GM18867 (cell line): ENCODE data around the gene TRPM8.
A peak's percentile ranks its signal among the peaks of the same experiment; 100 is the strongest.

Experiments used
- ATAC-seq: cut with Tn5 transposase; IDR thresholded peaks from one replicate; pipeline ENCODE4 v1.9.1; 2021; ENCODE audit warnings: mild to moderate bottlenecking, moderate library complexity; ENCODE audit not compliant: unreplicated experiment

The TRPM8 gene

GRCh38 chr2:233972941-233973575, 55.9 kb downstream of the TRPM8 start:
- no peak for ATAC-seq

- no peak for ATAC-seq
Measured at GRCh38 chr2:233973786-233974185, 56.6 kb downstream of the TRPM8 start.

GRCh38 chr2:233974530-233975071, 57.4 kb downstream of the TRPM8 start:
- no peak for ATAC-seq

GRCh38 chr2:233976087-233976486, 58.9 kb downstream of the TRPM8 start:
- no peak for ATAC-seq

- no peak for ATAC-seq
Measured at GRCh38 chr2:233976690-233977294, 59.6 kb downstream of the TRPM8 start.

DNA sequence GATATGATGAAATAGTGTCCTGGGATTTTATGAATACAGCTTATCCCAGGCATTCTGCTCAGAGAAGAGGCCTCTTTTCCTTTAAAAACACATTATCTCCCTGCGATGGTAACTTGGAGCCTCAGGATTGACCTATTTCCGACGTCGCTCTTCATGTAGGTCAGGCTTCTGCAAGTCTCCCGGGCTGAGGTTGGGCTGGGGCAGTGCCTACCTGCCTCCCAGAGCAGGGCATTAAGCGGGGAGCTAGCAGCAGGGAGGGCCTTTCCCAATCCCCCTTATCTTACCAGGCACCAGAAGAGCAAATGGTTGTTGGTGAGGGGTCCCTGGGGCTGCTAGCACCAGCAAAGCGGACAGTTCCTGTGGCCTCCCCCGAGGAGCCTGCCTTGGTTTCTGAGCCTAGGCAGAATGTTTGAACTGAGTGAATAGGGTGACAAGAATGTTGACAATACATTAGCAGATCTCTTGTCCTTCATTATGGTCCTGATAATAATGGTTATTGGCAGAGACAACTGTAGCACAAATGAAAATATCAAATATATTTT, 60.2 kb downstream of the TRPM8 start:
- no peak for ATAC-seq

GRCh38 chr2:233979748-233980147, 62.6 kb downstream of the TRPM8 start:
- ATAC-seq, result no peak

- no peak for ATAC-seq
Measured at GRCh38 chr2:233980955-233981561, 63.9 kb downstream of the TRPM8 start.

GRCh38 chr2:233981574-233982420, 64.6 kb downstream of the TRPM8 start:
- ATAC-seq, result no peak

DNA sequence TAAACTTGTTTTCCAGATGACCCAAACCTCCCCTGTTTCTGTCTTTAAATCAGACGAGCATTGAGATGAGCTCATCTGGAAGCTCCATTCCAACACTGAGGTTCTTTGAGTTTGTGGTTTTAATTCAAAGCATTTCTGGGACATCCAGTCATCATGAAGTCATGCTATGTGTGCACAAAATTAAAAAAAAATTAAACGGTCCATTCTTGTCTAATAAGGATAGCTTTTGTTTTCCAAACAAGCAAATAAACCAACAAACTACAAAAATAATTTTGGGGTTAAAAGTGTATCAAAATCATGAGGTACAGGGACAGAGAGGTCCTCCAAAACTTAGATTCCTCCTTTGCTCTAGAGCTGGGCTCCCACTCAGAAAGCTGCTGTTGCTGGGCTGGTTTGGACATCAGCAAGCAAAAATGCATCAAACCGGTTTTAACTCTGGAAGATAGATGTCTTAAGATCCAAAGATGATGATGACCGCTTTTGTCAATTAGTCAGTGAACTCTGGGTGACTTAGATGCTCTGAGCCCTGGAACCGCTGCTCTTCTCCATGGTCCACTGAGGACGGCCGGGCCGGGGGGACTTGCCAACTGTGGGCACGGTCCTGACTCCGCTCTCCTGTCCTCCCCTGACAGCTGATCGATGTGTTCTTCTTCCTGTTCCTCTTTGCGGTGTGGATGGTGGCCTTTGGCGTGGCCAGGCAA, 65.4 kb downstream of the TRPM8 start:
- ATAC-seq, result no peak

GRCh38 chr2:233983445-233983844, 66.3 kb downstream of the TRPM8 start:
- ATAC-seq, result no peak

DNA sequence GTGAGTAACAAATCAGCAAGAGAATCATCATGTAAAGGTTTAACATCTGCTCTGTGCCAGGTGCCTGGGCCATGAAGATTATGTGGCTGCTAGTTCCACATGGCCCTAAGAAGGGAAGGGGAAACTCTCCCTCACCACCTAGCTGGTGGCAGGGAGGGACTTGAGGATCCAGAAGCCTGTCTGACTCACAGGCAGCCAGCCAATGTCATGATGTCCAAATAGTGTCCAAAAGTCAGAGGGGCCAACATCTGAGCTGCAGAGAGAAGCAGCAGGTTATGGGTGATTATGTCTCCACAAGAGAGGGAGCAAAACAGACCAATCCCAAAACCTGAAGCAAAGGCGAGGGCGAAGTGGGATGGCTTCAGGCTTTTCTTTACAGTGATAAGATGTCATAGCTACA, 71.4 kb downstream of the TRPM8 start:
- no peak for ATAC-seq

- no peak for ATAC-seq
Measured at GRCh38 chr2:233989221-233989858, 72.2 kb downstream of the TRPM8 start.

DNA sequence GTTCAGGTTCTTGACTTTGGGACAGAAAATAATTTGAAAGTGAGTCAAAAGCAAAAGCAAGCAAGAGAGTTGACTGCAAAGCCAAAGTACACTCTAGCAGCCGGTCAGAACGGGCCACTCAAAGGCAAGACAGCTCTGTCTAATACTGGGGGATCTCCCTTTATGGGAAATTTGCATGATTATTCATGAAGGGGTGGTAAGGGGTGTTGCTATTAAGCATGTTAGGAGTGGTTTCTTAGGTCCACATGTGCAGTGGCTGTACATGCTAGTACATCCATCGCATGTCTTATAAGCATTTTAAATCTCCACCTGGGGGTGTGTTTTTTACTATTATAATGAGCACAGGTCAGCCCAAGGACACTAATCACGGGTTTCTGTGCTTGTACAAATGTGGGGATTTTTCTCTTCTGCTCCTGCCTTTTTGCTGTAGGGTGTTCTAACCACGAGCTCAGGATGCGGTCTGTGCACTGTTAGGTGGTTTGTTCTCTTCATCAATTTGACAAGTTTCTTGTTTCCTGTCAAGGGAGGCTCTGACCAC, 73.2 kb downstream of the TRPM8 start:
- peak; percentile 69 for ATAC-seq

DNA sequence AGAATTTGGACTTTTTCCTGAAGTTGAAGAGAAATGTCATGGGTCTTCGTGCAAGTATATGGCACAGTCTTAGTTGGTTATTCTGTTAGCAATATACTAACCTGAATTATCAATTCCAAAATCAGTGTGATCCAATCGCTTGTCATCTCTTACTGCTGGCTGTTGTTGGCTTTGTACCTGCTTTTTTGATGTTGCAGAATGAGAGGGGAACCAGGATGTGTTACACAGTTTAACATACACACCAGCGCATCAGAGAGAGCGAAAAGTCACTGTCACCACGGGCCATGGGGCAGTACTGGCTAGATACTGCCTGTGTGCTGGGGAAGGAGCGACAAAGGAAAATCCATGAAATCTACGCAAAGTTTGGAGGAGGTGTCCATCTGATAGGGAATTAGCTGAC, 74.0 kb downstream of the TRPM8 start:
- ATAC-seq, result no peak

DNA sequence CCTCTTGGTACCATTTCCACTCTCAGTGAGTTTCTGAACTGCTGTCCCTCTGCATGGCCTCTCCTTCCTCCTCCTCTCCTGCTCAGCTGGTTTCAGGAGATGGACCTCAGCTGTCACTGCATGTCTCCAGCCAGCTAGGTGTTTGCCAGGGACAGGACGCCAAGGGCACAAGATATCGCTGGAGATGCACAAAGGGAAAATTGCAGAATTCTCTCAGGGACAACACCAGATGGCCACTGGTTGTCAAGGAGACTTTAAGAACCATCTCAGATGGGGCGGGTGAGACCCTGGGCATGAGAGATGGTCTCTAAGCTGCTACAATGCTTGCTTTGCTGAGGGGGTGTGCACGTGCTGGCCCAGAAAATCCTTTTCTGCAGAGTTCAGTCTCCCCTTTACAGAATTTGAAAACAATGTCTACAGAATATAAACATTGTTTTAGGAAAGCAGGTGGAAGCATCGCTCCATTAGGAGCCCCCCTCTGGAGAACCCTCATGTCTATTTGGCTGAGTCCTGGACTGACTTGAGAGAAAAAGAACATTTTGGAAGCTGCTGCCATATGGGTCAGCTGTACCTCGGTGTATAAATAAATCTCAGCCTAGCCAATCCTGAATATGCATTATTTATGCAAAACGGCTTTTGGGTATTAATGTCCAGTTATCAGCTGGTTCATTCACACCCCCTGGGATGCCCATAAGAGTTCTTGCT, 75.5 kb downstream of the TRPM8 start:
- no peak for ATAC-seq

DNA sequence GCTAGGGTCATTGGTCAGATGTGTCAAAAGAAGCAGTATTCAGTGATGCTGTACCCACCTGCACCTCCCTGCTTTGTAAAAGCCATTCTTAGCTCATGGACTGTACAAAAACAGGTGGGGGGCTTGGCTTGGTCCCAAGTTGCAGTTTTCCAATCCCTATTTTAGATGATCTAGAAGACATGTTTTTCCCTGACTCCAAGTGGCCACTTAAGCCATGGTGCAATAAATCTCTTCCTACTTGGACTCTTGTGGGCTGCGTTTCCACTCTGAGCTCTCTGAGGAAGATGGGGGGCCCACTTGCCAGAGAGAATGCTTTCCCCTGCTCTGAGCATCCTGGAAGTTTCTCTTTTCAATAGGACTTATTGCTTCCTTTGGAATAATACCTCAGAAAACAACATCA, 76.3 kb downstream of the TRPM8 start:
- ATAC-seq, result no peak

GRCh38 chr2:233994151-233994550, 77.0 kb downstream of the TRPM8 start:
- ATAC-seq, result no peak

DNA sequence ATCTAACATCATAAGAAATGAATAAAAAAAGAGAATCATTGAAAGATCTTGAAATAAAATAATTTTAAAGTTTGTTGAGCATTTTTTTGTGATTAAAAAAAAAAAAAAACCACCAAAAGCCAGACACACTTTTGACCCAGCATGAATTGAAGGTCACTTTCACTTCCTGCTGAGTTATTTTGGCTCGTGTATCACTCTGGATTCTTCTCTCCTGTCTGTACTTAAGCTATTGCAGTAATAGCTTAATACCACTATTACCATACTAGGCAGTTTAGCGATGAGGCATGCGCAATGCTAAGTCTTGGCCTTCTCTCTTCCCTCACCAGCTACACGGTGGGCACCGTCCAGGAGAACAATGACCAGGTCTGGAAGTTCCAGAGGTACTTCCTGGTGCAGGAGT, 78.8 kb downstream of the TRPM8 start:
- ATAC-seq, result no peak
